GM04503 (cell line): Measurements from ENCODE around the gene C1orf115.
"Not testable (repeated sequence)": the region's sequence is repeated elsewhere in the genome, so short reads cannot be mapped to it uniquely, and the experiment has no call there.

Source experiments
- DNase-seq: peaks from one replicate; pipeline ENCODE4 v3.0.0-alpha.2; 2012; ENCODE audit warnings: low read depth

The C1orf115 gene

GRCh38 chr1:220694866-220695382 lies 4.8 kb downstream of the C1orf115 start:
- DNase-seq, result no peak

DNA sequence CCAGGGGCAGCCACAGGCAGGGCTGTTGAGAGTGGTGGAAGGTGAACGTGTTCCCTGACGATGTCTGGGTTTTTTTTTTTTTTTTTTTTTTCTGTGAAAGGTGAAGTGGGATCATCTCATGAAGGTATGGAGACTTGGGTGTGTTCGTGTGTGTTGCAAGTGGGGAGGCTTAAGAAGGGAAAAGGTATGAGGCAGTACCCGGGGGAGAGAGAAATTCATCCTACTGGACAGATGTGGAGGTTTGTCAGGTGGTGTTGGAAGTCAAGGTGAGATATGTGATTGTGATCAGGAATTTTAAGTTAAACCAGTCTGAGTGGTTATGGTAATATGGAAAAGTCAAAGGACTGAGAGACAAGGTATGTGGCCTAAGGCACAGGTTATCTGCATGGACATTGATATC lies 5.3 kb downstream of the C1orf115 start:
- no peak for DNase-seq

- DNase-seq, result no peak
Measured at GRCh38 chr1:220696226-220696862, 6.2 kb downstream of the C1orf115 start.

DNA sequence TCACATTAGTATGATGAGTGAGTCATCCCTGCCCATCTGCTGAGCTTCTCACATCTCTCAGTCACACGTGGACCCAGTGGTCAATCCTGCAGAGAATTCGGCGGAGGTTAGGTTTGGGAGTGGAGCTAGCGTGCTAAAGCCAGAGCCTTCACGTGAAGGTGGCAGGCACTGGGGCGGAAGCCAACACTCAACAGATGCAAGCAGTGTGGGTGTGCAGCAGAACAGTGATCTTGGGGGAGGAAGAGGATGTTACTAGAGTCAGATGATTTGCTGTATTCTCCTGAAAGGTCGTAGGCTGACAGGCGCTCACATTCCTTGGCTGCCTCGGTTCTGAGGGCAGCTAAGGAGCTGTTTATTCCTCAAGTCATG lies 6.7 kb downstream of the C1orf115 start:
- peak; percentile 13 for DNase-seq

DNA sequence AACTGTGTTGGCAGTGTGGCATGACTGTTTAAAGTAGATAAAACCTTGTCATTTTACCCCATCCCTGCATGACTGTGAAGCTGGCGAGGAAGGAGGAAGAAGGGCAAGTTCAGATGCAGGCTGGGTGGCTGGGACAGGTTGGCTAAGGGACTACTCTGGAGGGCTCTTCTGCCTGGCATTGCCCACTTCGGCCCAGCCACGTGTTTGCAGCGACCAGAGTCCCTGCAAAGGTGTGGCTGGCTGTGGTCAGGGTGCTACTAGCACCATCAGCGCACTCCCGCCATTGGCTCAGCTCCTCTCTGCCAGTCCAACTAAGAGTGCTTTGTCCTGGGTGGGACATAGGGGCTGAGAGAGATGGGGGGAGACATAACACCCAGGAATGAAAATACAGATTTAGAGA lies 7.2 kb downstream of the C1orf115 start:
- no peak for DNase-seq

DNA sequence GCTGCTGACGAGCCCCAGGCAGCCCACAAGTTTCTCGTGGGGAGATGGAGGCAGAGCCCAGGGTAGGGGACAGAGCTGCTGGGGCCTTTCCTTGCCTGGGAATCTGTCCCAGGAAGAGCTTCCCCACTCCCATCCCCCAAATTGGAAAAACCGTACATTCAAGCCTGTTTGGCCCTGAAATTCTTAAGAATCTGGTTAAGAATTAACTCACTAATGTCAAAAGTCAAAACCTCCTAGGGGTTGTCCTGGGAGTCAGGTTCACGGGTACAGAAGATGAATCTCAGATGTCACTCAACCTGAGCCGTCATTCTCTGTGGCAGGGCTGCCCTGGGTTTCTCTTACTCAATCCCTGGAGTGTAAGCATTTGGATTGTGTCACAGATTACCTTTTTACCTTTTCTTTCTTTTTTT lies 8.4 kb downstream of the C1orf115 start:
- no peak for DNase-seq

GRCh38 chr1:220699044-220699443 lies 8.9 kb downstream of the C1orf115 start:
- DNase-seq, result no peak

GRCh38 chr1:220700556-220701179 lies 10.5 kb downstream of the C1orf115 start:
- DNase-seq, result no peak

DNA sequence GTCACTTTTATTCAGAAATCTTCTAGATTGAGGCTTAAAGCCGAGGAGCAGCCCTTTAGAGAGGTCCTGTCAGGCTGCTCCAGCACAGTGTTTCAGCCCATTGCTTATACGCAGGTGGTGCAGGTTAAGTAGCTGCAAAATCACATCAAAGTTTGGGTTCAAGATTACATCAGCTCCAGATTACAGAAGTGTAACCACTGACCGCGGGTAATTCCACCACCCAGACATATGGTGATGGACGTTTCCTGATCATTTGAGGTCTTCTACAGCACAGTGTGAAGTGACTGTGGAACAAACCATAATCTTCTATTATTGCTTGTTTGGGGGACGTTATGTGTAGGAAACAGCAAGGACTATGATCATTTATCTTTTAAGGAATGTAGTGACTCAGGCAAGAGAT lies 11.8 kb downstream of the C1orf115 start:
- no peak for DNase-seq

- no peak for DNase-seq
Measured at GRCh38 chr1:220702733-220703270, 12.6 kb downstream of the C1orf115 start.

DNA sequence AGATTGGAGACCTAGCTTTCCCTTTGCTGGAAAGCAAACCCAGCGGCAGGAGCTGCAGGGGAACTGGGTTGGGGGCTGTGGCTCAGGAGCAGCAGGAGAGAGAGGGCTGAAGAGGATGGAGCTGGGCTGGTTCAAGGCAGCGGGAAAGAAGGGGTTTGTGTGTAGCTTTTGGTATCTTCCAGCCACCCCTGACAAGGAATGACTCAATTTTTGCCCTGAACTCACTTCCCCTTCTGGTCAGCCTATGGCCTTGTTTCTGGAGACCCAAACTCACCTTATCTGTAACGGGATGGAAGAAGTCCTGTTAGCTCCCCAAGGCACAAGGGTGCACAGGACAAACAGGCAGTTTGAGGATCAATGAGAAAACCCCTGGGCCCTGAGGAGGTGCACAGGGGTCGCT lies 13.1 kb downstream of the C1orf115 start:
- DNase-seq, result no peak

- DNase-seq, result no peak
Measured at GRCh38 chr1:220705782-220706181, 15.6 kb downstream of the C1orf115 start.

GRCh38 chr1:220706480-220706879 lies 16.3 kb downstream of the C1orf115 start:
- DNase-seq, result no peak

GRCh38 chr1:220707160-220707559 lies 17.0 kb downstream of the C1orf115 start:
- no peak for DNase-seq

DNA sequence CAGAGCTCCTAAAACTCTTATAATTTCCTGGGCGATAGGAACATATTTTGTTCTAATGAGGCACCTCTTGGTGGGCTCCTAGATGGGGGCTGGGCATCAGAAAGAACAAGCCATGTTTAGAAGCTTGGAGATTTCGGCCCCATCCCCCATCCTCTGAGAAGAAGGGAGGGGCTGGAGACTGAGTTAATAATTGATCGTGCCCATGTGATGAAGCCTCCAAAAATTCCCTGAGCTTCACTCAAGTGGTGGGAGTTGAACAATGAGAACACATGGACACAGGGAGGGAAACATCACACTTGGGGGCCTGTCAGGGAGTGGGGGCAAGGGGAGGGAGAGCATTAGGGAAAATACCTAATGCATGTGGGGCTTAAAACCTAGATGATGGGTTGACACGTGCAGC lies 18.1 kb downstream of the C1orf115 start:
- DNase-seq, result no peak

DNA sequence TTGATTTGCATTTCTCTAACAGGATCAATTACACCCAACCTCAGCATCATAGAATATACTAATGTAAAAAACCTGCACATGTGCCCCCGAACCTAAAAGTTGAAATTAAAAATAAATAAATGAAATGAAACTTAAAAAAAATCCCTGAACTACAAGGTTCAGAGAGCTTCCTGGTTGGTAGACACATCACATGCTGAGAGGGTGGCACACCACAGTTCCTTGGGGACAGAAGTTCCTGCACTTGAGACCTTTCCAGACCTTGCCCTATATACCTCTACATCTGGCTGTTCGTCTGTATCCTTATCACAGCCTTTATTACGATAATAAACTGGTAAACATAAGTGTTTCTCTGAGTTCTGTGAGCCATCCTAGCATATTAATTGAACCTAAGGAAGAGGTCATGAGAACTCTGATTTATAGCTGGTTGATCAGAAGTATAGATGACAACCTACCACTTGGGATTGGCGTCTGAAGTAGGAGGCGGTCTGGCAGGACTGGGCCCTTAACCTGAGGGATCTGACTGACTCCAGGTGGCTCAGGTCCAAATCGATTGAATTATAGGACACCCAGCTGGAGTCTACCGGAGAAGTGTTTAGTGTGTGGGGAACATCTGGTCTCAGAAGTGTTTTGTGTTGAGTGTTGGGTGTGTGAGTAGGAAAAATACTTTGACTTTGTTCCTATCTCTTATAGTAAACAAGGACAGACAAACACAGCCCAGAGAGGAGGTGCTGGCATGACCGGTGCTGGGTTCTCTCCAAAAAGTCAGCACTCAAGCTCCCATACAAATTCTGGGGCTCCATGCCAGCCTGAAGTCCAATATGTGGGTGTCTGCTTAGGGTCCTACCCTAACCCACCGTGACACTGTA lies 19.0 kb downstream of the C1orf115 start:
- DNase-seq, result no peak

GRCh38 chr1:220710333-220710732 lies 20.2 kb downstream of the C1orf115 start:
- DNase-seq, result no peak

DNA sequence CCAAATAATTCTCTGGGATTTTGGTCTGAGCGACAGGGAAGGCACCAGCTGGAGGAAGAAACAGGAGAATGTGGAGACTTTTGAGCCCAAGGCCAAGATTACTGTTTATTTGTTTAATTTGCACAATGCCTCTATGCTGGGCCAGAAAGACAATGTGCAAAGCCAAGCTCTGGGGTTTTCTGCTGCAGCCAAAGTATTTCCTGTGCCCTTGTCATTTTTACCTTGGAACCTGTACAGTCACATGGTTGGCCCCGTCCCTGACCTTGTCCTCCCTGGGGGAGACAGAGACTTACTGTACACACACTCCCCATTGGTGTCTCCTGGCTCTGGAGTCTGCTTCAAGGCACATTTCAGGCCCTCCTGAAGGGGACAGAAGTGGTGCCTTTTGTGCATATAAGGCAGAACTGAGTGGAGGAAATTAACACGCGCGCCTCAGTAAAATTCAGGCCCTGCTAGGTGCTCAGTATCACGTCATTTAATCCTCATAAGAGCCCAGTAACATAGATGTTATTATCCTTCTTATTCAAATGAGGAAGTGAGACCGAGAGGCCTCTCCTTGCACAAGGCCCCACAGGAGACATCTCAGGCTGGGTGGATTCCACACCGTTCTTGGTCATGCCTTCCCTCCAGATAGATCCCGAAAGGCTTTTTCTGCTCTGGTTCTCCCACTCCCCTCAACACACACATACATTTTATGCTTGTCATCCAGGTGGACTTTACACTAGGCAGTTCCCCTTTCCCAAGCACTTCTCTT lies 21.1 kb downstream of the C1orf115 start:
- no peak for DNase-seq

GRCh38 chr1:220715986-220716385 lies 25.8 kb downstream of the C1orf115 start:
- DNase-seq, result not testable (repeated sequence)

DNA sequence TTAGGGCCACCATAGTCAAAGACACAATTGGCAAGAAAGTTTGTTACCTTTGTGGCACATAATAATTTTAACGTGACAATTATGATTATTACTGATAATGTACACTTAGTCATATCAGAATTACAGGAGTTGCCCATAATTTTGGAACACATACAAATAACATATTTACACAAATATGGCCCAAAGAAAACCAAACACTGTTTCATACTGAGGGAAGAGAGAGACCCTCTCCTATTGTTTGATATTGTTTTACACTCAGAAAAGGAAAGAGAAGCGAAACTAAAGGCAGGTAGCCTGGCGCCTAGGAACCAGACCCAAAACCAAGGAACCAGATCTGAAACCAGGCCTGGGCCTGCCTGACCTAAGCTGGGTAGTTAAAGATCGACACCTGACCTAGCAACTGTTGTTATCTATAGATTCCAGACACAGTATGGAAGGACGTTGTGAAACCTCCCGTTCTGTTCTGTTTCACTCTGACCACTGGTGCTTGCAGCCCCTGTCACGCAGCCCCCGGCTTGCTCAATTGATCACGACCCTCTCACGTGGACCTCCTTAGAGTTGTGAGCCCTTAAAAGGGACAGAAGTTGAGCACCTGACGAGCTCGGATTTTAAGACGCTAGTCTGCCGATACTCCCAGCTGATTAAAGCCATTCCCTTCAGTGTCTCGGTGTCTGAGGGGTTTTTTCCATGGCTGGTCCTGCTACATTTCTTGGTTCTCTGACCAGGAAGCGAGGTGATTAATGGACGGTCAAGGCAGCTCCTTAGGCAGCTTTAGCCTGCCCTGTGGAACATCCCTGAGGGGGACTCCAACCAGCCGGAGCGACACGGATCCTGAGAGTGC lies 27.9 kb downstream of the C1orf115 start:
- no peak for DNase-seq

DNA sequence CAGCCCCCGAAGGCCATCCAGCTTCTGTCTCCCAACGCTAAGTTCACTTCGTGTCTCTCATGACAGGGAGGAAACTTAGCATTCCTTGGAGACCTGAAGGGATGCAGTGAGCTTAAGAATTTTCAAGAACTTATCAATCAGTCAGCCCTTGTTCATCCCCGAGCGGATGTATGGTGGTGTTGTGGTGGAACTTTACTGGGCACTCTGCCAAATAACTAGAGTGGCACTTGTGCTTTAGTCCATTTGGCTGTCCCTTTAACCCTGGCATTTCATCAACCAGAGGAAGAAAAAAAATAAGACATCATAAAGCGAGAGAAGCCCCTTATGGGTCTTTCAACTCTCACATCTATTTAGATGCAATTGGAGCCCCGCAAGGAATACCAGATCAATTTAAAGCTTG lies 31.1 kb downstream of the C1orf115 start:
- not testable (repeated sequence) for DNase-seq
